ENCODE data around the gene RPL5. TPM values are rescaled to one million over a fixed set of nuclear protein-coding genes. Genes with fewer than 3 reads are reported as not detected.

RPL5 gene
- total and polyA plus RNA-seq, 9 of the 15 experiments (the other 6 are each of a cell fraction or from before 2014, with no cell fraction given): 1,467 to 4,252 (median 2,454) TPM

GRCh38 chr1:92853299-92853698, 21.5 kb downstream of the RPL5 start:
- peaks cover 14 to 19% of the 10 kb centered on the region in 2 experiments; a peak in 4 of 5 replicates for H3K4me1 ChIP-seq (replicated peaks in 1 of 2; ENCODE audit: control insufficient read depth in 2 of 2, insufficient read depth in 2 of 2, low read length in 2 of 2)
- no peaks in the 10 kb centered on the region for H3K79me2 ChIP-seq (ENCODE audit: control insufficient read depth, insufficient read depth, low read length)
- ChIA-PET POLR2A (interaction anchor here (1.9 kb wide), 1 partner anchor 22 kb away, joined by 16 read pairs; the partner anchor contains the start of gene RPL5), CTCF (ENCODE audit: low intra/inter-chr PET ratio) (no interaction called here)
- no peaks in the 10 kb centered on the region for H4K20me1 ChIP-seq (replicated peaks; ENCODE audit: control insufficient read depth, insufficient read depth, low read length)
- no peak overlapping the region for H3K9ac ChIP-seq (ENCODE audit: insufficient read depth in 1 of 2, low read depth in 2 of 2, low read length in 2 of 2)
- intact Hi-C loops (cut with micrococcal nuclease) (no loop called here), in situ Hi-C loops (cut with MboI) (loop anchor here (5.0 to 25.0 kb wide), 3 partner anchors 139 to 1009 kb away; no protein-coding TSS in a partner anchor)
- ATAC-seq (no peak), FAIRE-seq (no peak), DNase-seq (ENCODE audit: extremely low read depth in 1 of 4, low spot score in 3 of 4) (no peak)
- H3K4me3 ChIP-seq: no peak overlapping the region
- H3K9me1 ChIP-seq (ENCODE audit: control insufficient read depth, insufficient read depth, low read length): no peaks in the 10 kb centered on the region
- 83% methylated on average over 2 of the region's 2 CpGs for WGBS (ENCODE audit: insufficient coverage, low coverage, missing lambda C conversion rate)
- no peaks in the 10 kb centered on the region for H3K9me3 ChIP-seq (replicated peaks; ENCODE audit: control insufficient read depth, insufficient read depth, low read depth, low read length)
- H3K36me3 ChIP-seq (ENCODE audit: control insufficient read depth, insufficient read depth, low read length): no peaks in the 10 kb centered on the region
- H3K27me3 ChIP-seq (ENCODE audit: control insufficient read depth in 2 of 2, insufficient read depth in 2 of 2, low read length in 2 of 2): no peaks in the 10 kb centered on the region
- no peak overlapping the region for H2AFZ ChIP-seq (ENCODE audit: low read depth, low read length)
- H3K27ac ChIP-seq (ENCODE audit: extremely low read depth, low read depth, low read length): no peak overlapping the region
- H3K4me2 ChIP-seq (ENCODE audit: insufficient read depth, low read length): no peak overlapping the region
- no TSS peak for BruUV-seq (replicated peaks)
- TF ChIP-seq ZNF398 (CRISPR knock-in tag; IDR thresholded peaks at IDR 0.05): no peak
- TF ChIP-seq CREB1 (IDR thresholded peaks at IDR 0.05): no peak
- no peak for TF ChIP-seq CREB1 (CRISPR knock-in tag; IDR thresholded peaks at IDR 0.05)
- TF ChIP-seq SIRT6 (IDR thresholded peaks at IDR 0.05; ENCODE audit: low read depth, low read length): no peak
- no peak for TF ChIP-seq ZNF445 (CRISPR knock-in tag; IDR thresholded peaks at IDR 0.05; ENCODE audit: low read depth)
- TF ChIP-seq KLF10 (CRISPR knock-in tag; IDR thresholded peaks at IDR 0.05): no peak
- TF ChIP-seq CREB3L1 (IDR thresholded peaks at IDR 0.05; ENCODE audit: borderline replicate concordance, low read depth): no peak
- TF ChIP-seq DMBX1 (CRISPR knock-in tag; IDR thresholded peaks at IDR 0.05; ENCODE audit: borderline replicate concordance): no peak
- no peak for TF ChIP-seq BDP1 (IDR thresholded peaks at IDR 0.05; ENCODE audit: insufficient read depth, insufficient read length)
- TF ChIP-seq AFF4 (CRISPR knock-in tag; IDR thresholded peaks at IDR 0.05): no peak
- TF ChIP-seq PRDM10 (IDR thresholded peaks at IDR 0.05; ENCODE audit: partially characterized antibody): no peak
- no peak for TF ChIP-seq SIN3B (IDR thresholded peaks at IDR 0.05; ENCODE audit: low read depth)

Measured in K562 (cell line).